Measurements from ENCODE around the gene GALNT18.
"Not testable (repeated sequence)": the region's sequence is repeated elsewhere in the genome, so short reads cannot be mapped to it uniquely, and the experiment has no call there.

The GALNT18 gene

GRCh38 chr11:11370962-11371303 lies 250.9 kb downstream of the GALNT18 start:
- DNase-seq, result no peak
- in situ Hi-C loops (cut with HindIII; ENCODE audit: low pct_ligation_motif_present, low pct_unique_long_range_greater_than_20kb, low sequenced_read_pairs), result no loop called here

DNA sequence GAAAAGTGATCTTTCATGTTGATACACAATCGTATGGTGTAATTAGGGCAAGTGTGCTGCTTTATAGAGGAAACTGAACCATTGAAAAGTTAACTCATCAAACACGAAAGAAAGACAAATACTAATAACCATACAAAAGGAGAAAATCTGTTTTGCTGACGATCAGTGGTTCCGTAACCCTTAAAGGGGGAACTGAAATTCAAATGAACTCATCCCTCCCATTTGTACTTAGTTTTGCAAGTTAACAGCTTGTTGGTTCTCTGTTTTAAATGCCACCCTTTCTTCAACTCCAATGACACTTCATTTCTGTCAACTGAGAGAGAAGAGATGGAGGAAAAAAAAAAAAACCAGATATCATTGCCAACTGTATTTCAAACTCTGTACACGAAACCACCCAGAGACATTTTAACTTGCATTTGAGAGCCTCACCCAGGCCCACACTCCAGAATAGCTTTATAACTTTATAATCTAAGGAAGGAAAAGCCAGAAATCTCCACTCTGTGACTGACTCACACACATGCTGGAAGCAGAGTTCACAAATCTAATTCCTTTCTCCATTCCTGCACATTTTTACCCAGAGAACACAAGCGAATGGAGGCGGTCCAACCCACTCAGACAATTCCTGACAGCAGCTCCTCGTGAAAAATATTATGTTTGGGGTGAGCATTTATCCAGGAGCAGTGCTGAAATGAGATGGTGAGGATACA lies 251.4 kb downstream of the GALNT18 start:
- no peak for DNase-seq
- in situ Hi-C loops (cut with HindIII; ENCODE audit: low pct_ligation_motif_present, low pct_unique_long_range_greater_than_20kb, low sequenced_read_pairs), result no loop called here

DNA sequence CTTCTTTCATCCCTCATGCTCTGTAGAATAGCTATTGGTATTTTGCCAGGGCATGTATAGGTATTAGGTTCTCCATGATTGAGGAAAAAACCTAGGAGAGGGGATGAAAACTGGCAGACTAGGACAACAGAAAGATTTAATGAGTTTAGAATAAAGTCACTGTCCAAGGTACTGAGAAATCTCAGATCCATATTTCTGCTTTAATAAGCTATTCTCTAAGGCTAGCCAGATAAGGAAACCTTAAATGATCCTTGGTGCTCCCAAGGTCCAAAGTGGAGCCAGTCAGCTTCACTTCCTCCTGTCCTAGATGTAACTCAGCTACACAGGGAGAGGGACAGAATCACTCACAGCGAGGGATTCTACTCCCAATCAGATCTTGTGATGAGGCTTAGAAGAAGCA lies 255.0 kb downstream of the GALNT18 start:
- in situ Hi-C loops (cut with HindIII; ENCODE audit: low pct_ligation_motif_present, low pct_unique_long_range_greater_than_20kb, low sequenced_read_pairs), result no loop called here
- DNase-seq, result no peak

DNA sequence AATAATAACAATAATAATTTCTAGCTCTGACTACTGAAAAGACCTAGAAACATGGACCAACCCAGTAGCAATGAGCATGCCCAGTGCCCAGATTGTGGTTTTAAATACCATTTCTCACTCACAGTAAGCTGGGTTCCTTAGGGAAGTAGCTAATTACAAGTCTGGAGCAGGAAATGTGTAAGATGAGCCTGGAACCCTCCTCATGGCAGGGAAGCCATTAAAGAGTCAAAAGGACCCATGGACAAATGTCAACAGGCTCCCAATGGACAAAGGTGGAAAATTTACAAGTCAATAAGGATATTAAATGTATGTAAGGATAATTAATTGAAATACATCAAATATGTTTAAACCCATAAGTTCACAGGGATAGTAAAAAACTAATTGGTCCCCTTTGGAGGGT lies 258.1 kb downstream of the GALNT18 start:
- DNase-seq, result no peak
- in situ Hi-C loops (cut with HindIII; ENCODE audit: low pct_ligation_motif_present, low pct_unique_long_range_greater_than_20kb, low sequenced_read_pairs), result no loop called here

GRCh38 chr11:11359611-11360010 lies 262.2 kb downstream of the GALNT18 start:
- no peak for DNase-seq
- in situ Hi-C loops (cut with HindIII; ENCODE audit: low pct_ligation_motif_present, low pct_unique_long_range_greater_than_20kb, low sequenced_read_pairs), result no loop called here

DNA sequence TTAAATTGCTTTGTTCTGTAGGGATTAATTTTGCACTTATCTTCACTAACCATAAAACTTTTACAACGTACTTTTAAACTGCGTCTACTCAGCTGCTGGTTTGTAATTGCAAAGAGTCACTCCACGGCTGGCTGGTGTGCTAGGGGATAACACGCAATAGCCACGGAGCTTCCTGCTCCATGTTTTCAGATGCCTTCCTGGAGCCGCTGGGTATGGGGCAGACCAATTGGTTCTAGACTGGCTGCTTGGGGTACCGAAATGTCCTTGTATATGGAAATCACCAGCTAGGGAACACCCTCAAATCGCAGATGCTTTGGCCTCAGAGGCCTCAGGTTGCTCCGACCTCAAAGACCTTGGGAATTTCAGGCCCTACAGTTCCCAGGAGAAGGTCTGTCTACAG lies 265.0 kb downstream of the GALNT18 start:
- no peak for DNase-seq
- in situ Hi-C loops (cut with HindIII; ENCODE audit: low pct_ligation_motif_present, low pct_unique_long_range_greater_than_20kb, low sequenced_read_pairs), result no loop called here

- in situ Hi-C loops (cut with HindIII; ENCODE audit: low pct_ligation_motif_present, low pct_unique_long_range_greater_than_20kb, low sequenced_read_pairs); DNase-seq: not testable (repeated sequence)
These were observed 268.9 kb downstream of the GALNT18 start, which contains the start of gene CSNK2A3 for GRCh38 chr11:11352878-11353277. TSS of gene CSNK2A3 (minus strand) at chr11:11353250. CDS start at chr11:11353119, 131 bp downstream.

DNA sequence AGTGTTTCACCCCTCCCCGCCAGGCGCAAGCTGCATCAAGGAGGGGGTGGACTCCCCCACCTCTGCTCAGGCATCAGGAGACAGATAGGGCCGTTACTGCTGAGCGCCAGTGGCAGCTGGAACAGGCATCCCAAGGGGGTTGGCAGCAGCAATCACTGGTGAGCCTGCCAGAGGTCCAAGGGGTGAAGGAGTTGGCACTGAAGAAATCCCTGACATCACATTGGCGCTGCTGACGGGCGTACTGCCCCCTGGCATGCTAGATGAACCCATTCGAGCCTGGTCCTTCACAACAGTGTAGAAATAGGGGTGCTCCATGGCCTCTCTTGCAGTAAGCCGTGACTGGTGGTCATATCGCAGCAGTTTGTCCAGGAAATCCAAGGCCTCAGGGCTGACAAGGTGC lies 270.0 kb downstream of the GALNT18 start:
- in situ Hi-C loops (cut with HindIII; ENCODE audit: low pct_ligation_motif_present, low pct_unique_long_range_greater_than_20kb, low sequenced_read_pairs); DNase-seq: not testable (repeated sequence)

DNA sequence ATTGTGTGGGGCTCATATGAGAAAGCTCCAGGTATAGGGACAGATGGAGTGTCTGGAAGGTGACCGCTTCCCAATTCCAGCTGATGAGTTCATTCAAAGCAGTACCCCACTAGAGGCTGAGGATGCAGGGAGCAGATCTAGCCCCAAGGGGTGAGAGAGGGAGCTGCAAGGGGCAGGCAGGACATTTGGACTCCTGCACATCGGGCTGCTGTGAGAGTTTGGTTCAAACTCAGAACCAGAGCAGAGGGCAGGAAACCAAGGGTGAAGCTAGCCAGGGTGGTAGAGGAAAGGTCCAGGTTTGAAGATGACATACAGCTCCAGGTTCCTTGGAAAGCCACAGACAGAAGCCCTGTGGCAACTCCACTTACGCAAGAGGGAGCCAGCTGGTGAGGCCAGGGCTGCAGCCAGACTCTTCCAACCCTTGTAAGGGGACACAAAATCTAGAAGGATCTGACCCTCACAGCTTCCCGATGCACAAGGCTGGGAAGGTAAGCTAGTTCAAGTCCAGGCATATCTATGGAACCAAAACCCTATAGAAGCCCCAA lies 270.7 kb downstream of the GALNT18 start:
- in situ Hi-C loops (cut with HindIII; ENCODE audit: low pct_ligation_motif_present, low pct_unique_long_range_greater_than_20kb, low sequenced_read_pairs), result no loop called here
- DNase-seq, result no peak

- DNase-seq, result peak; percentile 55
- in situ Hi-C loops (cut with HindIII; ENCODE audit: low pct_ligation_motif_present, low pct_unique_long_range_greater_than_20kb, low sequenced_read_pairs), result no loop called here
These were observed 271.9 kb downstream of the GALNT18 start for GRCh38 chr11:11349870-11350337.

- DNase-seq, result no peak
- in situ Hi-C loops (cut with HindIII; ENCODE audit: low pct_ligation_motif_present, low pct_unique_long_range_greater_than_20kb, low sequenced_read_pairs), result no loop called here
These were observed 272.5 kb downstream of the GALNT18 start for GRCh38 chr11:11349106-11349825.

GRCh38 chr11:11348303-11348702 lies 273.5 kb downstream of the GALNT18 start:
- DNase-seq, result no peak
- in situ Hi-C loops (cut with HindIII; ENCODE audit: low pct_ligation_motif_present, low pct_unique_long_range_greater_than_20kb, low sequenced_read_pairs), result no loop called here

GRCh38 chr11:11347592-11347991 lies 274.2 kb downstream of the GALNT18 start:
- in situ Hi-C loops (cut with HindIII; ENCODE audit: low pct_ligation_motif_present, low pct_unique_long_range_greater_than_20kb, low sequenced_read_pairs), result no loop called here
- no peak for DNase-seq

DNA sequence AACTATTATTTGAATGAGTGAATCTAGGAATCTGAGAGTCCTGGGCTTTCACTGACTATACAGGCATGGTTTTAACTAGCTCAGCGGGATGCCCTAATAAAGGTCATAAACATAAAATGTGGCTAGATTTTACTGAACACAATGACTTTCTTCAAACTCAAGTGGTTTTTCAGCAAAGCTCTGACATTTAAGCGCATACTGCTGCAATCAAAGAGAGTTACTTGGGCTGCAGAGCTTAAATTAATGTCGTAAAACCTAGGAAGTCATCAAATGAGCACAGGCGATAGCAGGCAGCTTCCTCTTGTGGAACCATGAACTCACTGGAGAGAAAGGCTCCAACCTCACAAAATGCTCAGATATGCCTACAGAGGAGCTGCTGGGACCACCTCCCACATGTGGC lies 275.5 kb downstream of the GALNT18 start:
- in situ Hi-C loops (cut with HindIII; ENCODE audit: low pct_ligation_motif_present, low pct_unique_long_range_greater_than_20kb, low sequenced_read_pairs), result no loop called here
- DNase-seq, result no peak

DNA sequence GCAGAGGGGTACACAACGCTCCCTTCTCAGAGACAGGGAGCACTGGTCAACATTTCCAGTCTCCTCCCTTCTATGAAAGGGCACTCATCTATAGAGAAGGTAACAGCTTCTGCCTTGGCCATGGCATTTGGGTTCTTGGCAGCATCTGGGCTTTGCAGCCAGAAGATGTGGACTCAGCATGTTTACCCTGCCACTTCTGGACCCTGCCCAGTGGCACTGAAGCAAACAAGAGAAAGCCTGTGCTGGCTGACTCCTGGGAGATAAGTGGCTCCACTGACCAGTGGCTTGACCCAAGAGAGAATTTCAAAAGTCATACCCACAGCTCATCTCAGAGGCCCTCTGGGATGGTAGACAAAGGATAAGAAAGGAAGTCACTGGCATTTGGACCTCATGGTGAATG lies 276.7 kb downstream of the GALNT18 start:
- in situ Hi-C loops (cut with HindIII; ENCODE audit: low pct_ligation_motif_present, low pct_unique_long_range_greater_than_20kb, low sequenced_read_pairs), result no loop called here
- DNase-seq, result no peak

DNA sequence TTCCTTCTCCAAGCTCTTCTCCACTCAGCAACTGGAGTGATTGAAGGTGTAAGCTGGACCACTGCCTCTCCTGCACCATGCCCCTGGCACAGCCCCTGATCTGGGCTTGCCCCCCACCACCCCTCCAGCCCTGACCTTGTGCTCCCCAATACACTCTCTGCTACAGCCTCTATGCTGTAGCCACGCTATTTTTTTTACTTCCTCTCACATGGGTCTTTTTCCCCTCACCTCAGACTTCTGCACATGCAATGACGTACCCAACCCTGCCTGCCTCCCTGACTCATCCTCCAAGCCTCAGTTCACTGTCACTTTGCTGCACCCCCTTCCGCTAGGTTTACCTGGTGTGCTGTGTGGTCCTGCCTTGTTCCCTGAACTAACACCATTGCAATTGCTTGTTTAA lies 277.8 kb downstream of the GALNT18 start:
- no peak for DNase-seq
- in situ Hi-C loops (cut with HindIII; ENCODE audit: low pct_ligation_motif_present, low pct_unique_long_range_greater_than_20kb, low sequenced_read_pairs), result no loop called here

GRCh38 chr11:11338304-11338703 lies 283.5 kb downstream of the GALNT18 start:
- in situ Hi-C loops (cut with HindIII; ENCODE audit: low pct_ligation_motif_present, low pct_unique_long_range_greater_than_20kb, low sequenced_read_pairs), result no loop called here
- DNase-seq, result no peak

DNA sequence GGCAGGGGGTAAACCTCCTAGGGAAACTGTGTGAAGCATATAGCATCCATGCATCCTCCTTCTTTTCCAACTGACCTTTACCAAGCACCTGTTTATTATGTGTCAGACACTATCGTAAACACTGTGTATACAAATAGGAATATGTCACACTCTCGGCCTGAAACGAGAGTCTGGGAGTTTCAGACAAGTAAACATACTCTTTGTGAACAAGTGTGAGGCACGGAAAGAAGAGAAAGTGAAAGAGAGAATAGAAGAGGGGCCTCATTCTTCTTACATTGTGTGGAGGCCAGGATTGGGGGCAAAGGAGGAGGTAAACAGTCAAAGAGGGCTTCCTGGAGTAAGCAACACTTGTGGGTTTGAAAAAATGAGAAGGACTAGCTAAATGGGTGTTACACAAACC lies 285.1 kb downstream of the GALNT18 start:
- in situ Hi-C loops (cut with HindIII; ENCODE audit: low pct_ligation_motif_present, low pct_unique_long_range_greater_than_20kb, low sequenced_read_pairs), result no loop called here
- DNase-seq, result no peak

GRCh38 chr11:11335043-11335442 lies 286.8 kb downstream of the GALNT18 start:
- no peak for DNase-seq
- in situ Hi-C loops (cut with HindIII; ENCODE audit: low pct_ligation_motif_present, low pct_unique_long_range_greater_than_20kb, low sequenced_read_pairs), result no loop called here

GRCh38 chr11:11334607-11335006 lies 287.2 kb downstream of the GALNT18 start:
- no peak for DNase-seq
- in situ Hi-C loops (cut with HindIII; ENCODE audit: low pct_ligation_motif_present, low pct_unique_long_range_greater_than_20kb, low sequenced_read_pairs), result no loop called here
